NCI-H2081 (cell line): ENCODE data around the gene SEC14L6.
A peak's percentile ranks its signal among the peaks of the same experiment; 100 is the strongest.
"Not testable (repeated sequence)": the region's sequence is repeated elsewhere in the genome, so short reads cannot be mapped to it uniquely, and the experiment has no call there.

ENCODE experiments used
- DNase-seq, 2 experiments: peaks; one replicate each; lab custom pipeline; 2025; lab: John Stamatoyannopoulos, UW

The SEC14L6 gene

DNA sequence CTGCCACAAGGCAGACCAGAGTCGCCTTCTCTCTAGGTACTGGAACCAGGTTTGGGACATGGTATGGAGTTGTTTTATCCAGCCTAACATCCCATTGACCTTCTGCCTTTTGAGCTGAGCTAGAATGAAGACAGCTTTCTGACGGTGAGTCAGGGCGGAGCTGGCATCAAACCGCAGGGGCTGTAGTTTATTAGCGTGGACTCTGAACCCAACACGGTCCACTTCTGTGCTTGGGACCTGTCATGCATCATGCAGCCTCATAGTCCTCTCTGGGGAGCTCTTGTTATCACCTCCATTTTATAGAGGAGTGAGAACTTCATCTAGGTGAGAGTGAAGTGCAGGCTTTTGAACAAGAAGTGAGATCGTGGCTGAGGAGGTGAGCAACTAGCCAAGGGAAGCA is 19.6 kb upstream of the SEC14L6 start:
- no peak for DNase-seq

DNA sequence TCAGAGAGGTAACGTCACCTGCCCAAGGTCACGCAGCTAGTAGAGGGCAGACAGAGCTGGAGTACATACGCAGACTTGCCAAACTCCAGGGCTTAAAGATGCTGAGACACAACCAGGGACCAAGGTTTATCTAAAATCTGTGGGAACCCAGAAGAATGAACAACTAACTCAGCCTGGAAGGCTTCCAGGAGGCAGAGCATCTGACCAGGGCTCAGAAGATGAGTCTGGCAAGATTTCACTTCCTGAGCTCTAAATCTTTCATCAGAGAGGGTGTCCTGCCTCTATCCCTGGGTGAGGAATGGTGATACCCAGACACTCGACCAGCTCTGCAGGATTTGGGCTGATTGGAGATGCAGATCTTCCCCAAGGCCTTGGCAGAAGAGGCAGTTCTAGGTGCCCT is 18.8 kb upstream of the SEC14L6 start:
- DNase-seq = no peak

DNA sequence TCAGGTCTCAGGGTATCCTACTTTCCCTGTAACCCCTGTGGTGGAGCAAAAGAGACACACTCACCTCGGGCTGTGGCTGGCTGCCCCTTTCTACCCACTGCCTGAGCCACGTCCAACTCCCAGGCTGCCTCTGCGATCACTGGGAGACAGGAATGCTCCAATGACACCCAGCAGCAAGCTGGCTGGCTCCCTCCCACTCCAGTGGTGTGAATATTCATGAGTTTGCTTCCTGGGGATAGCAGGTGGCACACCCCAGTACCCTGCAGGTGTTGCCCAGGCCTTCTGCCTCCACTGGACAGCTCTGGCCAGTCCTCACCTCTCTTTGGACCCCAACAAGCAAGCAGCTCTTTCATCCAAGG is 18.2 kb upstream of the SEC14L6 start:
- peak in 1 of 2 experiments; percentile 1 for DNase-seq

DNA sequence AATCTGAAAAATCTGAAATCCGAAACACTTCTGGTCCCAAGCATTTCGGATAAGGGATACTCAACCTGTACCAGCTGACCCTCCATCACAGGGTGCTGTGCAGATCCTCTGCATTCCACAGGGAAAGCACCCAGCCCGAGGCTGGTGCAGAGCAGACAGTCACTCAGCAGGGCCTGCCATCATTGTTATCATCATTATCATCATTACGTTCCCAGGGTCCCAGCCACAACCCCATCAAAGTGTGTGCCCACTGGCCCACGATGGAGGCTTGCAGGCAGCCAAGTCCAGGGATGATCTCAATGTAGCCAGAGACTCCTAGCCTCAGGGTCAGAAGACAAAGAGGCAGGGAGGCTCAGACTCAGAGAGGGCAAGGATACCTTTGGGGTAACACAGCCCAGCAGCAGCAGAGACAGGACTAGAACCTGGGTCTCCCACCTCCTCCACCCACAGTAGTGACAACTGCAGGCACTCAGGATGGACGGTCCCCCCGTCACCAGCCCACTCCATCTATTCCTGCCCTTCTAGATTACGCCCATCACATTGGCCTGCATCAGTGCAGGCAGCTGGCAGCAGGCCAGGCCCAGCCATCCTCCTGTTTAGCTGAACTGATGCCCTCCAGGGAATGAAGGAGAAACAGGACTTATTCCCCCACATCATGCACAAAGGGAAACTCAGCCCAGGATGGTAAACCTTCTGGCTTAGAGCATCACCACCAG is 17.7 kb upstream of the SEC14L6 start:
- no peak for DNase-seq

DNA sequence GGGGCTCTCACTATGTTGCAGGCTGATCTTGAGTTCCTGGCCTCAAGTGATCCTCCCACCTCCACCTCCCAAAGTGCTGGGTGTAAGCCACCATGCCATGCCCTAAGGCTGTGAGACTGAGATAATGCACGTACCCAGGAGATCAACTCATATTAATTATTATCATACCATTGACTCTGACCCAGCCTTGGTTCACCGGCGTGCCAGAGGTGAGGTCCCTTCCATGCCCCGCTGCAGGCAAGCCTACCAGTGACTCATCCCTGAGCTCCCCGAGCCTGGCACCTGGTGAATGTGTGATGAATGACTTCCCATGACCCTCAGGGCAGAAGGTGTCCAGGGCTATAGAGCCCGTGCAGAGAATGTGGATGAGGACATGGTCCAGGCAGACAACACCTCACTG is 15.8 kb upstream of the SEC14L6 start:
- no peak for DNase-seq

DNA sequence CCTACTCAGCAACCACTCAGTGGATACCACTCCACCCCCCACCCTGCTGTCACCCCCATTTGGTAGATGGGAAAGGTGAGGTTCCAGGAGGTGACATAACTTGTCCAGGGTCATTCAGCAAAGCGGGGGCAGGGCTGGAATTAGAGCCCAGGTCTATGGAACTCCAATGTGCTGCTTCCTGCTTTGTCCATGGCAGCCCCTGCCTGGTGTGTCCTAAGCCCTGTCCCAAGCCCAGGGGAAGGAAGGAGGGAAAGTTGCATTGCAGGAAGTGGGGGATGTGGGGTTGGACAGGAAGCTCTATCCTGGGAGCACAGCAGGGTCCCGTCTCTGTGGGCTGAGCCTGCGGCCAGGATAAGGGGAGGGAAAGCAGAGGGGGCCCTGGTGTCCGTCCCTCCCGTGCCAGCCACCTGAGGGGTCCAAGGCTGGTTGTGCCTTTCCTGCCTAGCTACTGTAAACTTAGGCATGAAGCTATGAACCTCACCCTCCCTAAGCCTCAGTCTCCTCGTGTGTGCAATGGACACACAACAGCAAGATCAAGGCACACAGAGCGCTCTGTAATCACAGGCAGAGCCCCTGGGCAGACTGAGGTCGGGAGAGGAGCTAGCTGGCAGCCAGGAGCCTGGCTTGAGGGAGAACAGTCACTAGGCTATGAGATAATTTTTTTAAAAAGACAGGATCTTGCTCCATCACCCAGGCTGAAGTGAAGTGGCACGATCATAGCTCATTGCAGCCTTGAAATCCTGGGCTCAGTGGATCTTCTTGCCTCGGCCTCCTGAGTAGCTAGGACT is 15.1 kb upstream of the SEC14L6 start:
- DNase-seq = no peak

DNA sequence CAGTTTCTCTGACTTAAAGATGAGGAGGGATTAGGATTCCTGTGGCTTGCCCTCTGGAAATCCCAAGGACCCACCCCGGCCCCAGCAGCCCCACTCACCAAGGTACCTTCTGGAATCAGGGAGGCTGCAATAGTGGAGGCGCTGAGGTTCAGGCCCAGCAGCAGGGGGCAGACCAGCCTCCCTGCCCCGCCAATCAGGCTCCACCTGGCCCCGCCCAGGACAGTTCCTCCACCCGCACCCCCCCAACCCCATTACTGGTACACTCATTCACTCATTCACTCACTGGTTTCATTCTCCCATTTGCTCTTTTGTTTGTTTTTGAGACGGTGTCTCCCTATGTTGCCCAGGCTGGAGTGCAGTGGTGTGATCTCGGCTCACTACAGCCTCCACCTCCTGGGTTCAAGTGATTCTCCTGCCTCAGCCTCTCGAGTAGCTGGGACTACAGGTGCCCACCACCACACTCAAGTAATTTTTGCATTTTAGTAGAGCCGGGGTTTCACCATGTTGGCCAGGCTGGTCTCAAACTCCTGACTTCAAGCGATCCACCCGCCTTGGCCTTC is 14.2 kb upstream of the SEC14L6 start:
- not testable (repeated sequence) for DNase-seq

DNA sequence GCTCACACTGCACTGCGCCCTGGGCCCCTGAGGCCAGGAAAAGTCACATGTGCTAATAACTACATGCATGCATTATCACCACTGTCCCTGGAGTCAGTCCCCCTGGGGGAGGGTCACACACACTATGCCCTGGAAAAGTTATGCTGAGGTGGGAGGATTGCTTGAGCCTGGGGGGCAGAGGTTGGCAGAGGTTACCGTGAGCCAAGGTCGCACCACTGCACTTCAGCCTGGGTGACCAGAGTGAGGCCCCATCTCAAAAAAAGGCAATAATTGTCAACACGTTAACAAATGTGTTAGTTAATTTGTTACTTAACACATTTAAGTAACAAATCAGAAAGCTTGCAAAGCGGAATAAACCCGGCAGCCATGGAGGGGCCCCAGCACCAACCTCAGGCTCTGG is 13.3 kb upstream of the SEC14L6 start:
- no peak for DNase-seq

DNA sequence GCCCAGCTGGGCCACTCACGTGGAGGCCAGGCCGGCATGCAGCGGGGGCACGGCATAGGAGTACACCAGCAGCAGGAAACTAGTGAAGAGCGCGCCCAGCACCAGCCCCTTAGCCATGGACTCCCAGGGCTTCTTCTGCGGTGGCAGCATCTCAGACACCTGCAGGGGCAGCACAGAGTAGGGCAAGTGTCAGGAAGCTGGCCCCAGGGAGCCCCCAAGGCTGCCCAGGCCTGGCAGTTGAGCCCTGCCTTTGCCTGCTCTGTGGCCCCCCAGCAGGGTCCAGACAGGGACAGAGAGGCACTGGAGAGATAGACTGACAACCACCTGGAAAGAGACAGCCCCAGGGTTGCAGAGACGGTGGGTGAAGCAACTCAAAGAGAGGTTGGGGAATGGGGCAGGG is 10.7 kb upstream of the SEC14L6 start:
- DNase-seq = no peak

DNA sequence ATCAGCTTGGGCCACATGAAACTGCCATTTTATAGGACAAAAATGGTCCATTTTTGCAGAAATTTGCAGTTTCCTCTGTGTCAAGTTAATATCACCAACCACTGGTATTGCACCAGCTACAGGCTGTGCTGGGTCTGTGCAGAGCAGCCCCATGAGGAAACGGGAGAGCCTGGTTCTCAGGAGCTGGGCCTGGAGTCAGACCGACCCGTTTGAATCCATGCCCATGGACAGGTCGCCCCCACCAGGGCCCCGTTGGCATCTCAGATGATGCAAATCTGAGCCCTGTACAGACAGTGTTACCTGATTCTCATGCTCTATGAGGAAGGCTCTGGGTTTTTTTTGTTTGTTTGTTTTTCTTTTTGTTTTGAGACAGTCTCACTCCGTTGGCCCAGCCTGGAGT is 9.8 kb upstream of the SEC14L6 start:
- DNase-seq = no peak

DNA sequence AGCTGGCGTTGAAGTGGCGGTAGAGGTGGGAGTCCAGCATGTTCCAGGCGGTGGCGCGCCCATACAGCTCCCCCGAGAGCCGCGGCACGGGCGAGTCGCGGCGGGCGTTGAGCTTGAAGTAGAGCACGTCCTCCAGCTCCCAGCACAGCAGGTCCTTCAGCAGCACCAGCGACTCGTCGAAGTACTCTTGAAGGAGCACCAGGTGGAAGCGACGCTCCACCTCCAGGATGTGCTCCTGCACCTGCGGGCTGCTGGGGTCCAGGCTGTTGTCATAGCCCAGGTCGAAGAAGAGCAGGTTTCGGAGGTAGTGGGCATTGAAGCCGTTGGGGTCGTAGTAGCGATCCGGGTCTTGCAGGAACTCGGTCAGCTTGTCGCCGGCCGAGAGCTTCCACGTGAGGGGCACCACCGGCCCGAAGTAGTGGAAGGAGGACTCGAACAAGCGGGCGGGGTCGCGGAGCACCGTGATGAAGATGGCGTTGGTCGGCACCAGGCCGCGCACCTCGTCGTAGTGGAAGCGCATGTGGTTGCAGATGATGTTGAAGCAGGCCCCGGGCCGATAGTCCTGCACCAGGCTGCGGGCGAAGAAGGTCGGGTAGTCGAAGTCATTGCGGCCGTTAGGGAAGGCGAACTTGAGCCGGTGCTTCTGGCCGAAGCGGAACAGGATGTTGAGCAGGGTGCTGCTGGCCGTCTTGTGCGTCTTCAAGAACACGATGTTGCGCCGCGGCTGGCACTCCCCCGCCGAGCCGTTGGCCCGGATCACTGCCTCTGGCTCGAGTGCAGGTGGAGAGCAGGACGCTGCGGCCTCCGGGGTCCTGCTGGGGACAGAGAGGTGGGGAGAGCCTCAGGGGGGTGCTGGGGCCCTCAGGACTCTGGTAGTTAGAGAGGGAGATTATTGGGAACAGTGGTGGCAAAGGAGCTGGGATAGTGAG is 9.0 kb upstream of the SEC14L6 start:
- no peak for DNase-seq

DNA sequence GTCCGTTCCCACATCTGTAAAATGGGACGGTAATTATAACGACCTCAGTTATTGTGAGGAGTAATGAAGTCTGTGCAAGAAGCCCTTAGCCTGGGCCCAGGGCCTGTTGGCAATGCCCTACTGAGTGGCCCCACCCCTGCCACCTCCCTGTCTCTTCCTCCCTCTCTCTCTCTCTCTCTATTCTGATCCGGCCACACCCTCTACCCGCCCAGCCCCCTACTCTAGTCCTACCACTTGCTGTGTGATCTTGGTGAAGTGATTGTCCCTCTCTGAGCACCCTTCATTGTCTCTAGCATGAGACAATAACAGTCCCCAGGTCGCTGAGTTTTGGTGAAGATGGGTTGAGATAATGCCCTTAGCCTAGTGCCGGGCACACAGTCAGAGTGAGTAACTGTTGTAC is 7.4 kb upstream of the SEC14L6 start:
- no peak for DNase-seq

DNA sequence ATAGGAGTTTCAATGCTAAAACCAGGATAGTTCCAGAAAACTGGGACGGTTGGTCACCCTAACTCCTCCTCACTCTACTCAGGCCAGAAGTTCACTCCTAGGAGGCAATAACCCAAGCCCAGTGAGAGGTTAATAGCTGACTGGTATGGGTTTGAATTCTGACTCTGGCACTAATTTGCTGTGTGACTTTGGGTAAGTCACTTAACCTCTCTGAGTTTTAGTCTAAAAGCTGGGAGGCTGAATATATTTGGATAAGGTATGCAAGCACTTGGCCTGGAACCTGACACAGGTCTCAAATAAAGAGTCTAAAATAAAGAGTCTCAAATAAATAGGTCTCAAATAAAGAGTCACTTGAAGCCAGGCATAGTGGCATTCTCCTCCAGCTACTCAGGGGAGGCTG is 6.2 kb upstream of the SEC14L6 start:
- no peak for DNase-seq

DNA sequence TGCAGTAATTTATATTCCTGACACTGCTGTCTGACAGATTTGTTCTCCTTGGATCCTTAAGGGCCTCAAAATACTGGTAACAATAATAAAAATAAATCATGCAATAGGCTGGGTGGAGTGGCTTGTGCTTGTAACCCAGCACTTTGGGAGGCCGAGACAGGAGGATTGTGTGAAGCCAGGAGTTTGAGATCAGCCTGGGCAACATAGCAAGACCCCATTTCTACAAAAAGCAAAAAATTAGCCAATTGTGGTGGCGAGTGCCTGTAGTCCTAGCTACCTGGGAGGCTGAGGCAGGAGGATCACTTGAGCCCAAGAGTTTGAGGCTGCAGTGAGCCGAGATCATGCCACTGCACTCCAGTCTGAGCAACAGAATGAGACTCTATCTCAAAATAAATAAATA is 5.3 kb upstream of the SEC14L6 start:
- not testable (repeated sequence) for DNase-seq

DNA sequence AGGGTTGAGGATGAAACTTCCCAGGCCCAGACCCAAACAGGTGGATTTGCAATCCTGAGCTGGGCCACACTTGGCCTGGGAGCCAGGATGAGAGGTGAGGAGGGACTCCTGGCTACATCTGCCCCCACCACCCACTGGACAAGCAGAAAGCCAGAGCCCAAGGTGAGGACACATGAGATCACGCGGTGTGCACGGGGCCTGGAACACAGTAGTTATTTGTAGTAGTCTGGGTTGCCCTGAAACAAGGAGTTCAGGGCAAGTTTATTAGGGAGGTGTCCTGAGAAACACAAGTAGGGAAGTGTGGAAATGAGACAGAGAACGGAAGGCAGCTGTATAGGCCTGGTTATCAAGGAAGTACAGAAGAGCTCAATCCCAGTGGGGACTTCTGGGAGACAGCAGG is 647 bp upstream of the SEC14L6 start:
- no peak for DNase-seq

DNA sequence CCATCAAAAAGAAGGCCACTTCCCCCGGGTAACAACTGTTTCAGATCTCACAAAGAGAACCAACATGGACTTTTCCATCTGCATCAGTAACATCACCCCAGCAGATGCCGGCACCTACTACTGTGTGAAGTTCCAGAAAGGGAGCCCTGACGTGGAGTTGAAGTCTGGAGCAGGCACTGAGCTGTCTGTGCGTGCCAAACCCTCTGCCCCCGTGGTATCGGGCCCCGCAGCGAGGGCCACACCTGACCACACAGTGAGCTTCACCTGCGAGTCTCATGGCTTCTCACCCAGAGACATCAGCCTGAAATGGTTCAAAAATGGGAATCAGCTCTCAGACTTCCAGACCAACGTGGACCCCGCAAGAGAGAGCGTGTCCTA is 3.7 kb downstream of the SEC14L6 start:
- no peak for DNase-seq

DNA sequence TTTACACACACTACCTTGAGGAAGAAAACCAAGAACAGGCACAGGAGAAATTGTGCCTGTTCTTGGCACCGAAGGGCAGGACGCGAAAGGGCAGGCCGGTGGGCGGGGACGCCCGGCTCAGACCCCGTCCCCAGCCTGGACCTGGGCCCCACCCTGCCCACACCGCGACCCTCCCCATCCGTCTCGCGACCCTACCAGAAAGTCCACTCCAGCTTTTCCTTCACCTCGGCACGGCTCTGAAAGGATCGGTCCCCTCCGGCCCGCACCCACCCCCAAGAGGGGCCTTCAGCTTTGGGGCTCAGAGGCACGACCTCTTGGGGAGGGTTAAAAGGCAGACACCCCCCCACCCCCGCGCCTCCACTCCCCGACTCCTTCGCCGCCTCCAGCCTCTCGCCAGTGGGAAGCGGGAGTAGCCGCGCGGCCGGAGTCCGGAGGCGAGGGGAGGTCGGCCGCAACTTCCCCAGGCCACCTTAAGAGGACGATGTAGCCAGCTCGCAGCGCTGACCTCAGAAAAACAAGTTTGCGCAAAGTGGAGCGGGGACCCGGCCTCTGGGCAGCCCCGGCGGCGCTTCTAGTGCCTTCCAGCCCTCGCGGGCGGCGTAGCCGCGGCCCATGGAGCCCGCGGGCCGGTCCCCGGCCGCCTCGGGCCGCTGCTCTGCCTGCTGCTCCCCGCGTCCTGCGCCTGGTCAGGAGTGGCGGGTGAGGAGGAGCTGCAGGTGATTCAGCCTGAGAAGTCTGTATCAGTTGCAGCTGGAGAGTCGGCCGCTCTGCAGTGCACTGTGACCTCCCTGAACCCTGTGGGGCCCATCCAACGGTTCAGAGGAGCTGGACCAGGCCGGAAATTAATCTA is 4.4 kb downstream of the SEC14L6 start:
- DNase-seq = no peak

DNA sequence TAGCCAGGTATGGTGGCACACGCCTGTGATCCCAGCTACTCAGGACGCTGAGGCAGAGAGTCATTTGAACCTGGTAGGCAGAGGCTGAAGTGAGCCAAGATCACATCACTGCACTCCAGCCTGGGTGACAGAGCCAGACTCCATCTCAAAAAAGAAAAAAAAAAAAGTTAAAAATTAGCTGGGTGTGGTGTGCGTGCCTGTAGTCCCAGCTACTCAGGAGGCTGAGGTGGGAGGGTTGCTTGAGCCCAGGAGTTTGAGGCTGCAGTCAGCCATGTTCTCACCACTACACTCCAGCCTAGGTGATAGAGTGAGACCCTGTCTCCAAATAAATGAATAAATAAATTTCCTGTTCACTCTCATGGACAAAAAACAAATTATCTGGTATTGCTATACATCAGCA is 5.0 kb downstream of the SEC14L6 start:
- not testable (repeated sequence) for DNase-seq

DNA sequence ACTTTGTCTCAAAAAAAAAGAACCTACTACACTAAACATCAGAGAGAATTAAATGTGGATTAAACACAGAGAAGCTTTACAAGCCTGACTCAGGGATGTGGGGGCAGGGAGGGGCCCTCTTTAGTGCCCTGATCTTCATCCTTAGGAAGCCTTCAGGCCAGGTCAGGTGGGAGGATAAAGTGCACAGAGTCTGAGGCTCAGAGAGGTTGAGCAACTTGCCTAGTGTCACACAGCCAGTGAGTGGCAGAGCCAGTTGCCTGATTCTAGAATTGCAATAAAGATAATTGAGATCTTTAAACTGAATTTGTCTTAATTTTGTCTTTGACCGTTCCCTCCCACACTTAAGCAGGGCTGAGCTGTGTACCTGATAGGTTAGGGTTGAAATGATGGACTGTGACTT is 7.2 kb downstream of the SEC14L6 start:
- no peak for DNase-seq

DNA sequence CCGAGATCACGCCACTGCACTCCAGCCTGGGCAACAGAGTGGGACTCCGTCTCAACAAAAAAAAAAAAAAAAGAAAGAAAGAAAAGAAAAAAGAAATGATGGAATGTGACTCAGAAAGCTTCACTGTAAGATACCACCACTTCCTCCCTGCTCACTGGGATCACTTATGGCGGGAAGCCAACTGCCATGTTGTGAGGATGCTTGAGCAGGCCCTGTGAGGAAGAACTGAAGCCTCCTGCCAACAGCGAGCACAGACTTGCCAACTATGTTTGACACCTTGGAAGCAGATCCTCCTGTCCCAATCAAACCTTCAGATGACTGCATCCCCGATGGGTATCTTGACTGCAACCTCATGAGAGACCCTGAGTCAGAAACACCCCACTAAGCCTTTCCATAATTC is 8.3 kb downstream of the SEC14L6 start:
- DNase-seq = no peak

DNA sequence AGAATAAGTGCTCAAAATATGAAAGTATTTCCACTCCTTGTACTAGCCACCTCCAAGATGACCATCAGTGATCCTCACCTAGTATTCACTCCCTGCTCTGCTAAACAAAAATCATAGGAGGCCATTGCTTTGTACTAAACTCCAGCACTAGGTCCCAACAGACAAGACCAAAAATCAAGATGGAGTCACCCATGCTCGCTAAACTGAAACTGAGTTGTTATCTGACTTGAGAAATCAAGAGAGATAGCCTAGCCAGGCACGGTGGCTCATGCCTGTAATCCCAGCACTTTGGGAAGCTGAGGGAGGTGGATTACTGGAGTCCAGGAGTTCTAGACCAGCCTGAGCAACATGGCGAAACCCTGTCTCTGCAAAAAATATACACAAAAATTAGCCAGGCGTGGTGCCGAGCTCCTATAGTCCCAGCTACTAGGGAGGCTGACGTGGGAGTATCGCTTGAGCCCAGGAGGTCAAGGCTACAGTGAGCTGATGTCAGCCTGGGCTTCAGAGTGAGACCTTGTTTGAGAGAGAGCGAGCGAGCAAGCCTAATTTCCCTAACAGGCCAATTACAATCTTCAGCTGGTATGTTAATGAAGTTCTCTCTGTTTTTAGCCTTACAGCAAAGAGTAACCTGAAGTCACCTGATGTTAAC is 9.3 kb downstream of the SEC14L6 start:
- no peak for DNase-seq
